ENCODE data around the gene MGRN1. TPM values are rescaled to one million over a fixed set of nuclear protein-coding genes. Genes with fewer than 3 reads are reported as not detected.

The MGRN1 gene
- total and polyA plus RNA-seq, 2 of the 13 experiments (the other 11 are each of a cell fraction or from before 2014, with no cell fraction given) = 11.9 to 12.6 TPM

GRCh38 chr16:4599037-4599436 is 25.6 kb upstream of the MGRN1 start:
- intact Hi-C loops (cut with micrococcal nuclease; ENCODE audit: unreplicated experiment) (no loop called here), in situ Hi-C loops (cut with HindIII; ENCODE audit: extremely low pct_ligation_motif_present, low pct_unique_long_range_greater_than_20kb) (no loop called here)
- no peak overlapping the region for H3K27ac ChIP-seq (ENCODE audit: extremely low read length, insufficient read depth, low read length)
- H4K20me1 ChIP-seq (ENCODE audit: insufficient read depth, low read length) = no peaks in the 10 kb centered on the region
- TF ChIP-seq MYNN (CRISPR knock-in tag; IDR thresholded peaks at IDR 0.05; ENCODE audit: low read depth) (no peak), ZNF879 (CRISPR knock-in tag; IDR thresholded peaks at IDR 0.05) (no peak), RERE (CRISPR knock-in tag; IDR thresholded peaks at IDR 0.05; ENCODE audit: low read depth) (no peak), ZNF12 (CRISPR knock-in tag; IDR thresholded peaks at IDR 0.05) (no peak), GATA4 (IDR thresholded peaks at IDR 0.05; ENCODE audit: borderline replicate concordance, low read depth) (no peak), DNMT1 (CRISPR knock-in tag; IDR thresholded peaks at IDR 0.05) (no peak), TP53 (CRISPR knock-in tag; conservative IDR thresholded peaks at IDR 0.05) (no peak), CREBL2 (CRISPR knock-in tag; IDR thresholded peaks at IDR 0.05; ENCODE audit: borderline replicate concordance) (no peak), CHD4 (IDR thresholded peaks at IDR 0.05; ENCODE audit: borderline replicate concordance, low read length) (no peak)
- H3K79me2 ChIP-seq (ENCODE audit: insufficient read depth, low read length) = no peaks in the 10 kb centered on the region
- POLR2A ChIA-PET = no interaction called here
- H3K4me3 ChIP-seq (replicated peaks in 1 of 3; ENCODE audit: insufficient read depth in 1 of 3, low read depth in 2 of 3, low read length in 3 of 3) = no peak overlapping the region
- H3K27me3 ChIP-seq (ENCODE audit: control insufficient read depth in 1 of 2, insufficient read depth in 2 of 2, low read length in 2 of 2) = peaks cover 8 to 83% of the 10 kb centered on the region in 2 experiments
- CTCF ChIA-PET (ENCODE audit: low intra/inter-chr PET ratio, low total read pairs) = no interaction called here
- H3K9me3 ChIP-seq (ENCODE audit: low read length) = no peaks in the 10 kb centered on the region
- WGBS (ENCODE audit: low lambda C conversion rate) = 37% methylated on average over 10 of the region's 10 CpGs
- no peak for DNase-seq (ENCODE audit: low spot score)
- H3K4me2 ChIP-seq (ENCODE audit: low read depth, low read length) = no peak overlapping the region
- no peak overlapping the region for H3K9ac ChIP-seq (ENCODE audit: insufficient read depth, low read depth, low read length)
- no peak overlapping the region for H2AFZ ChIP-seq (ENCODE audit: low read length)
- BruUV-seq (replicated peaks) = no TSS peak
- H3K36me3 ChIP-seq (replicated peaks in 1 of 2; ENCODE audit: control insufficient read depth in 1 of 2, insufficient read depth in 2 of 2, low read length in 2 of 2) = no peaks in the 10 kb centered on the region
- FAIRE-seq = no peak
- H3K4me1 ChIP-seq (ENCODE audit: insufficient read depth, low read length) = peaks cover 22% of the 10 kb centered on the region
- no peak for ATAC-seq

All from HepG2 (cell line).